ENCODE data around the gene GMEB2. TPM values are rescaled to one million over a fixed set of nuclear protein-coding genes. Genes with fewer than 3 reads are reported as not detected.

Gene GMEB2
- total RNA-seq, 1 experiment from 2014 or later, result 18.1 TPM

DNA sequence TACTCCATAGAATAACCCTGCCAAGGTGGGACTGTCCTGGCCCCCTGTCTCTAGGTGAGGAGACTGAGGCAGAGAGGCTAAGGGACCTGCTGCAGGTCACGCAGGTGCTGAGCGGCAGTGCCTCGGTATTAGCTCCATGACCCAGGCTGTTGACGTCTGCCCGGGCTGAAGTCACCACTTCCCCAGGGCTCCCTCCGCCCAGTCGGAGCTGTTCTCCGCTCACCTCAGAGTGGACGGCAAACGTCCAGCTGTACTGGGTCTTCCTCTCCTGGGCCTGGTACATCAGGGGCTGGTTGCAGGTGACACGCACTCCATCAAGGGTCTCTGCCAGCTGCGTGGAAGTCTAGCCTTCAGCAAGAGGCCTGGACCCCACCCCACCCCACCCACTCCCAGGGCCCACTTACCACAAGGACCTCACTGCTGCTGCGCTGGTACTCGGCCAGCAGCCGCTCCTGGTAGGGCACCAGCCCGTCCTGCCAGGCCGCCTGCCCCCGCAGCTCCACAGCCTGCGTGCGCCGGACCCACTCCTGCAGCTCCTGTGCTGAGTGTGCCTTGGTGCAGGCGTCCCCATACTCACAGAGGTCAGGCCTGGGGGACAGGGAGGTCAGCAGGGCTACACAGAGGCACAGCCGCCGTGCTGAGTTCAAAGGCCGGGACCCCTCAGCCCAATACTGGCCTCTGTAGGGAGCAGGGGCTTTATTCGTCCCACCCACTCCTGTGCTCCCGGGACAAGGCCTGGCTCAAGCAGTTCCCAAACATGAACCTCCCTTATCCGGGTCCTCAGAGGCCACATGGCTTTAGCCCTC is 56.4 kb downstream of the GMEB2 start:
- in situ Hi-C loops (cut with HindIII; ENCODE audit: low pct_unique_long_range_greater_than_20kb, low sequenced_read_pairs), result no loop called here
- DNase-seq (ENCODE audit: low read depth), result no peak

- in situ Hi-C loops (cut with HindIII; ENCODE audit: low pct_unique_long_range_greater_than_20kb, low sequenced_read_pairs), result no loop called here
- no peak for DNase-seq (ENCODE audit: low read depth)
These were observed 57.6 kb downstream of the GMEB2 start for GRCh38 chr20:63568986-63569949.

DNA sequence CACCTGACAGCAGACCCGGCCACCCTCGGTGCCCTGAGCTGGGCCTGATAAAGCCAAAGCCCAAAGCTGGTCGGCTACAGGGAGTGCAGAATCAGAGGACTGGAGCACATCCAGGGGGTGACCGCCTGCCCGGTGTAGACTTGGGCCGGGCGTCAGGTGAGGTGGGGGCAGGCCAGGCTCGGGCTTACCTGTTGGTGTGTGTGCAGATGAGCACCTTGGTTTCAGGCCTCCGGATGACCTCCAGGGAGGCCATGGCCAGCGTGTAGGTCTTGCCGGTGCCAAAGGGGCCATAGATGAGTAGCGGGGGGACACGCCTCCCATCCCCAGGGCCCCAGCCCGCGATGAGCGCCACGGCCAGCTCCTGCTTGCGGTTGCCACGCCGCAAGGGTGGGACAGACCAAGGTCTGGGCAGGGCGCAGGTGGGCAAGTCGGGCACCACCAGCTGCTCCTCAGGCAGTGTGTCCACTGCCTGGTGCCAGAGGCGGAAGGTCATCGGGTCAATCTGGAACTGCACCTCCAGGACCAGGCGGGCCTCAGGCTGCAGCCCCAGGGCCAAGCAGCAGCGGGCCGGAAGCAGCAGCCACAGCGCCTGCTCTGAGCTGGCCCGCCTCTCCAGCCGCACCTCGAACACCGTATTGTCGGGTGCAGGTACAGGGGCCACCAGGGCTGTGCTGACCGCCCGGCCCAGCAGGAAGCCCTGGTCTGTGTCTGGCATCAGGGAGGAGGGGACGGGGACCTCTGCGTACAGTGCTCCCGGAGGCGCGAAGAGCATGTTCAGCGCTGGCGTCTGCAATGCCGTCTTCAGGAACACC is 58.5 kb downstream of the GMEB2 start:
- no peak for DNase-seq (ENCODE audit: low read depth)
- in situ Hi-C loops (cut with HindIII; ENCODE audit: low pct_unique_long_range_greater_than_20kb, low sequenced_read_pairs), result no loop called here

- DNase-seq (ENCODE audit: low read depth), result no peak
- in situ Hi-C loops (cut with HindIII; ENCODE audit: low pct_unique_long_range_greater_than_20kb, low sequenced_read_pairs), result no loop called here
These were observed 59.3 kb downstream of the GMEB2 start for GRCh38 chr20:63567386-63568169.

DNA sequence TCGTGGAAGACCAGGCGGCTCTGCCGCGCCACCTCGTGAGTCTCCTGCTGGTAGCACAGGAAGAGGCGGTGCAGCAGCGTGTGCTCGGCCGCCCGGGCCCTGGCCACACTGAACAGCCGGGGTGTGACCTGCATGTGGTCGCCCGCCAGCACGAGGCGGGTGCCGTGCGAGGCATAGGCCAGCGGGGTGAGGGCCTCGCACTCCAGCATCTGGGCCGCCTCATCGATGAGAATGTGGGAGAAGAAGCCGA is 59.8 kb downstream of the GMEB2 start:
- in situ Hi-C loops (cut with HindIII; ENCODE audit: low pct_unique_long_range_greater_than_20kb, low sequenced_read_pairs), result no loop called here
- no peak for DNase-seq (ENCODE audit: low read depth)

DNA sequence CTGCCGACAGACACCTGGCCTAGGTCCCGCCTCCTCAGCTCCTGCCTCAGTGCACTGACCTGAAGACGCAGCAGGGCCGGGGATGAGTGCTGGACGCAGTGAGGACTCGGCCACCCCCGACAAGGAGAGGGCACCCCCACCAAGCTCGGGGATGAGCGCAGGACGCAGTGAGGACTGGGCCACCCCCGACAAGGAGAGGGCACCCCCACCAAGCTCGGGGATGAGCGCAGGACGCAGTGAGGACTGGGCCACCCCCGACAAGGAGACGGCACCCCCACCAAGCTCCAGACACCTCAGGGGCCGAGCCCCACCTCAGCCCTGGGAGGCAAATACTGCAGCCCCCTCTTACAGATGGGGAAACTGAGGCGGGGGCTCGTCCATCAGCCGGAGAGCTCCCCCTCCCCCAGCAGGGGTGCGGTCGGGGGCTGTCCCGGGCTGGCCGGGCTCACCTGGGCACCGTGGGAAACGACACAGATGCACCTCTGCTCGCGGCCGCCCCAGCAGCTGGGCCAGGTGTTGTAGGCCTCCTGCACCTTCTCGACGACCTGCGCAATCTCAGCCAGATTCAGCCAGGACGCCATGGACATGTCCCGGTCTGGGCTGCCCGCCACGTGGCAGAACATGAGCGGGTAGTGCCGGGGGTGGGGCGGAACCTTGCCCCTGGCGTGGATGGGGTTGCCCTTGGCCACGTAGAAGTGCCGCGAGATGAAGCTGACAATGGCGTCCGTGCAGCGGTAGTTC is 60.3 kb downstream of the GMEB2 start:
- no peak for DNase-seq (ENCODE audit: low read depth)
- in situ Hi-C loops (cut with HindIII; ENCODE audit: low pct_unique_long_range_greater_than_20kb, low sequenced_read_pairs), result no loop called here

- in situ Hi-C loops (cut with HindIII; ENCODE audit: low pct_unique_long_range_greater_than_20kb, low sequenced_read_pairs), result no loop called here
- DNase-seq (ENCODE audit: low read depth), result no peak
These were observed 61.1 kb downstream of the GMEB2 start for GRCh38 chr20:63565699-63566335.

GRCh38 chr20:63565021-63565698 is 61.7 kb downstream of the GMEB2 start:
- in situ Hi-C loops (cut with HindIII; ENCODE audit: low pct_unique_long_range_greater_than_20kb, low sequenced_read_pairs), result no loop called here
- DNase-seq (ENCODE audit: low read depth), result no peak

DNA sequence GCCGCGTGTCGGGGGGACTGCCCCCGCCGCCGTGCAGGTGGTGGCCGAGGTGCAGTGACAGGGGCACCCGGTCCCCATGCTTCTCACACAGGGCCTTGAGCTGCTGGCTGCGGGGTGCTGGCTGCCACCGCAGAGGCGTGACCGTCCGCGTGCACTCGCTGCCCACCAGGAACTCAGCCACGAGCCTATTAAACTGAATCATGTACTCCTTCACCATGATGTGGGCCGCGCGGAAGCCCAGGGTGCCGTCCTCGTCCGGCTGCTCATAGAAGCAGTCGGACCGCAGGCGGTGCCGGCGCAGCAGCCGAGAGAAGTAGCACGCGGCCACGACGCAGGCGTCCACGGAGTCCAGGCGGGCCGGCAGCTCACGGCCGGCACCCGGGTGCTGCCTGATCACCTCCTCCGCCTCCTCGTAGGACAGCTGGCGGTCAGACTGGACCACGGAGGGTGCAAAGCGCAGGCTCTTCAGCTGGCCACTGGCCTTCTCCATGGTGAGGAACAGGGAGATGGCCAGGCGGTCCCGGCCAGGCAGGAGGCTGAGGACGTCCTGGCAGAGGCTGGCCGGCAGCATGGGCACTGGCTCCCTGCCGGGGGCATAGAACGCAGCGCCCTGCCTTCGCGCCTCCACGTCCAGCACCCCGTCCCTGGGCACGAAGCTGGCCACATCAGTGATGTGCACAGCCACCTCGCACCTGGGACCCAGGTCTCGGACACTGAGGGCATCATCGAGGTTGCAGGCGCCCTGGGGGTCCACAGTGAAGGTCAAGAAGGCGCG is 62.7 kb downstream of the GMEB2 start:
- DNase-seq (ENCODE audit: low read depth), result no peak
- in situ Hi-C loops (cut with HindIII; ENCODE audit: low pct_unique_long_range_greater_than_20kb, low sequenced_read_pairs), result no loop called here

DNA sequence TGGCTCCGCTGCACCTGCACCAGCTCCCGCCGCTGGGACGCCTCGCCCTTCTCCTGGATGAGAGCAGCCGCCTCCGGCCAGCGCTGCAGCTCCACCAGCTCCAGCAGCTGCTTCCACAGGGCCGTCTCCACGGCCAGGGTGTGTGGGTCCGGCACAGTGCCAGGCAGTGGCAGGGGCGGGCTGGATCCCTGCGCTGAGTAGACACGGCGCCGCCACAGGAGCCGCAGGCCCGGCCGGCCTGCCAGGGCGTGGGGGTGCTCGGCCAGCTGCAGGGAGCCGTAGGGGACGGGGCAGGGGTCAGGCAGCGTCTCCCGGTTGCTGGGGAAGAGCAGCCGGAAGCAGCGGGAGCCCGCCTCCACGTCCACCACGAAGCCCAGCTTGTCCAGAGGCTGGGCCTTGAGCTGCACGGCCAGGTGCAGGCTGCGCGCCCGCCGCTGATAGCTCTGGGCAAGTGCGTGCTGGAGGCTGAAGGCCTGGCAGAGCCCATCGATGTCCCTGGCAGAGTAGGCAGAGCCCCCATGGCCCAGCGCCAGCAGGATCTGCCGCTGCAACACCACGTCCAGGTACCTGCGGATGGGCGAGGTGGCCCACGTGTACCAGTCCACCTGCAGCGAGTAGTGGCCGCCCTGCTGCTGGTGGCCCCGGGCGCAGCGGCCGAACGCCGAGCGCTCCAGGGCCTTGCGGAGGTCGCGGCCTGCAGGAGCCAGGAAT is 63.5 kb downstream of the GMEB2 start:
- DNase-seq (ENCODE audit: low read depth), result no peak
- in situ Hi-C loops (cut with HindIII; ENCODE audit: low pct_unique_long_range_greater_than_20kb, low sequenced_read_pairs), result no loop called here

DNA sequence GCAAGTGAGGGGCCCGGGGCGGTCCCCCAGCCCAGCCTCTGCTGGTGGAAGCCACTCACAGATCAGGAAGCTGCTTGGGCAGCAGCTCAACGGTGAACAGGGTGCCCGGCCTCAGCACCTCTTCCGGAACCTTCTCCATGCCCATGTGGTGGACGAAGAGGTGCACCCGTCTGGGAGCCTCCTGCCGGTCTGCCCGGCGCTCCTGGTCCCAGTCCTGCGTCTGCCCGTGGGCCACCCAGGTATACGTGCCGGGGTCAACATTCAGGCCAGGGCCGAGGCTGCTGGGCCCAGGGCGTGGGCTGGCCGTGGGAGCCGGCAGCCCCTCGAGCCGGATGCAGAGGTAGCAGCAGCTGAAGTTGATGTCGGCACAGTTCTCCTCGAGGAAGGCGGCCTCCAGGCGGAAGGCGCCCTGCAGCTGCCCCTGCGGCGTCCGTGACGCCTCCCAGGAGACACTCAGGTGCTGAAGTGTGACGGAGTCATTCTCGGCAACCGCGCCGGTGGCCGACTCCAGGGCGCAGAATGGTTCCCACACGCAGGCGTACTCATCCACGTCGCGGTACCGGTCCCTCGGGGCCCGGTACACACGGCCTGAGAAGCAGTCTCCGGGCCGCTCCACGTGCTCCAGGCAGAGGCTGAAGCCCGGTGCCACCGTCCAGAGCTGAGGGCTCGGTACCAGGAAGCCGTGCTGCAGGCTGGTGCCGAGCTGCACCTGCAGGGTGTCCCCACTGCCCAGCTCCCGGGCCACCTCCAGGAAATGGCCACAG is 64.3 kb downstream of the GMEB2 start:
- in situ Hi-C loops (cut with HindIII; ENCODE audit: low pct_unique_long_range_greater_than_20kb, low sequenced_read_pairs), result no loop called here
- no peak for DNase-seq (ENCODE audit: low read depth)

GRCh38 chr20:63561624-63562396 is 65.1 kb downstream of the GMEB2 start:
- in situ Hi-C loops (cut with HindIII; ENCODE audit: low pct_unique_long_range_greater_than_20kb, low sequenced_read_pairs), result no loop called here
- DNase-seq (ENCODE audit: low read depth), result no peak

DNA sequence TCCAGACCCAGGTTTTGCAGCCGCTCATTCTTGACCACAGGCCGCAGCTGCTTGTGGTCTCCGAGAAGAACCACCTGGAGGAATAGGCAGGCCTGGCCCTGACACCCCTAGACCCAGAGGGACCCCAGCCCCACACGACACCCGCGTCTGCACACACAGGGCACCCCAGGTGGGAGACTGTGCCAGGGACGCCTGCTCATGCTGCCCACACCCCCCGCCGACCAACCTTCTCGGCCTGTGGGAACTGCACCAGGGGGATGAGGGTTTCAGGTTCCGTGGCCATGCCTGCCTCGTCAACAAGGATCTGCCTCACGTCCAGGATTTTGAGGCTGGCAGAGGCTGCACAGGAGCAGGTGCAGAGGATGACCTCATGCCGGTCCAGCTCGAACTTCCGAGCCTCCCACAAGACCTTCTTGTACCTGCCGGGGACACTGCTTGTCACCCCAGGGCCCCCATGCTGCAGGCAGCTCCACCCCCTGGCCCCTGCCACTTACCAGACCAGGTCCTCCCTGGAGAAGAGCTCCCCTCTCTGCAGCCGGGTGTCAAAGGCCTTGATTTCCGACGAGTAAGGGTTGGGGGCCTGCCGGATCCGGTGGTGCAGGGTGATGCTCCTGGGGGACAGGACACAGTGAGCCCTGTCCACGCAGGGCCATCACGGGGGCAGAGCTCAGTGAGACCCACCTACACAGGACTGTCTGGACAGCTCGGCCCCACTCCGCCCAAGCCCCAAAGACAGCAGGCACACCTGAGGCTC is 65.9 kb downstream of the GMEB2 start:
- in situ Hi-C loops (cut with HindIII; ENCODE audit: low pct_unique_long_range_greater_than_20kb, low sequenced_read_pairs), result no loop called here
- DNase-seq (ENCODE audit: low read depth), result no peak
